Measurements from ENCODE around the gene TRPV4.

DNA sequence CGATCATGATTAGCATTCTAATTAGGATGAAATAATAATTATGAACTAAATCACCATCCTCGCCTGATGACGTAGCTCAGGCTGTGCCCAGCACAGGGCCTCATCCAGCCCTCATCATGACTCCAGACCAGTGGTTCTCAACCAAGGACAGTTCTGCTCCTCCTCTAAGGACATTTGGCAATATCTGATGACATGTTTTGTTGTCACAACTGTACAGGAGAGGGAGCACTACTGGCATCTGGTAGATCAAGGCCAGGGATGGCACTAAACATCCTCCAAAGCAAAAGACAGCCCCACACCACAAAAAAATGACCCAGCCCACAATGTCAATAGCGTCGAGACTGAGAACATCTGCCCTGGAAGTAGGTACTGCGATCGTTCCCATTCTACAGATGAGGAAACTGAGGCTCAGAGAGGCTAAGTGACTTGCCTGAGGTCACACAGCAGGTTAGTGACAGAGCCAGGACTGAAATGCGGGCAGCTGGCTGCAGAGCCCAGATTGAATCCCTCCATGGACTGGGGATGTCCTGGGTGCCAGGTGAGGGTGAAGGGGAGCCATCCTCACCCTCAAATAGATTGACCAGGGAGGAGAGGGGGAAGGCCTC, 15.5 kb downstream of the TRPV4 start:
- TF ChIP-seq POLR2AphosphoS5 (IDR thresholded peaks at IDR 0.05), result no peak
- TF ChIP-seq, protein P1, sequence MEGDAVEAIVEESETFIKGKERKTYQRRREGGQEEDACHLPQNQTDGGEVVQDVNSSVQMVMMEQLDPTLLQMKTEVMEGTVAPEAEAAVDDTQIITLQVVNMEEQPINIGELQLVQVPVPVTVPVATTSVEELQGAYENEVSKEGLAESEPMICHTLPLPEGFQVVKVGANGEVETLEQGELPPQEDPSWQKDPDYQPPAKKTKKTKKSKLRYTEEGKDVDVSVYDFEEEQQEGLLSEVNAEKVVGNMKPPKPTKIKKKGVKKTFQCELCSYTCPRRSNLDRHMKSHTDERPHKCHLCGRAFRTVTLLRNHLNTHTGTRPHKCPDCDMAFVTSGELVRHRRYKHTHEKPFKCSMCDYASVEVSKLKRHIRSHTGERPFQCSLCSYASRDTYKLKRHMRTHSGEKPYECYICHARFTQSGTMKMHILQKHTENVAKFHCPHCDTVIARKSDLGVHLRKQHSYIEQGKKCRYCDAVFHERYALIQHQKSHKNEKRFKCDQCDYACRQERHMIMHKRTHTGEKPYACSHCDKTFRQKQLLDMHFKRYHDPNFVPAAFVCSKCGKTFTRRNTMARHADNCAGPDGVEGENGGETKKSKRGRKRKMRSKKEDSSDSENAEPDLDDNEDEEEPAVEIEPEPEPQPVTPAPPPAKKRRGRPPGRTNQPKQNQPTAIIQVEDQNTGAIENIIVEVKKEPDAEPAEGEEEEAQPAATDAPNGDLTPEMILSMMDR (IDR thresholded peaks at IDR 0.05; ENCODE audit: poor library complexity, severe bottlenecking), result no peak
